Activated CD8-positive, alpha-beta memory T cell treated with anti-CD3 and anti-CD28 coated beads for 48 hours (primary cell): Measurements from ENCODE around the gene CISTR.
"Not testable (repeated sequence)": the region's sequence is repeated elsewhere in the genome, so short reads cannot be mapped to it uniquely, and the experiment has no call there.

ENCODE experiments used
- DNase-seq, 3 experiments: peaks; one replicate each; pipeline ENCODE4 v3.0.0-alpha.2; 2020; ENCODE audit warnings: low read depth in 2 of 3, low spot score in 2 of 3

CISTR gene

GRCh38 chr12:53751336-53752191 is at the start of gene CISTR:
TSS of gene CISTR (minus strand) at chr12:53751979.
- no peak for DNase-seq

DNA sequence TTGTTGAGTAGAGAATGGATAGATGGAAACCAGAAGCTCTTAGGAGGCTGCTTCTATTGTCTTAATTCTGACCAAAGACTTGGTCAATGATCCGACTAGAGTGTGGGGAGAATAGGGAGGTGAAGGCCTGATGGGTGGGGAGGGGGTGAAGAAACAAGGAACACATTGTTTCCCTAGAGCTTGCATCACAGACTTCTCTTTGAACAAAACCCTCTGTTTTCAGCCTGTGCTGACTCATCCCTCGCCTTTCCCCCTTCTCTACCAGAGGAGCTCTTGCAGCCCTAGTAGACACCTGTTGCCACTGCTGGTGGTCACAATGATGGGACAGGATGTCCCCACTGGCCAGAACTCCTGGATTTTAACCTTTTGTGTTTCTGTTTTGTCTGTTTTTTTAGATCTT is 46.8 kb upstream of the CISTR start:
- DNase-seq, result no peak

DNA sequence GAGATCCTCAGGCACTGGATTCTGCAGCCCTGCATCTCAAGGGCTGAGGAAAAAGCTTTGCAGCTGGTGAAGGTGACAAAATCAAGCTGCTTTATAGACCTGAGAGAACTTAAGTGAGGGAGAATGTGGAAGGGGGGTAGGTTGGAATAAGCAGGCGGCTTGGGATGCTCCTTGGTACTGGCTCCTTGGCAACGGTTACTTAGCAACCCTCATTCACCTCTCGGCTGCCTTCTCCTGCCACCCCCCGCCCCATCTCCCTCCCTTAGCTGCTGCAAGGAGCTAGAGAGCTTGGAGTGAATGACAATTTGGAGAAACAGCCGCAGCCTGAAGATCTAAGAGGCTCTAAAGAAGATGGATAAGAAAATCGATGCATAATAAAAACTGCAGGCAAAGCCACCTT is 44.1 kb upstream of the CISTR start:
- DNase-seq, result no peak

DNA sequence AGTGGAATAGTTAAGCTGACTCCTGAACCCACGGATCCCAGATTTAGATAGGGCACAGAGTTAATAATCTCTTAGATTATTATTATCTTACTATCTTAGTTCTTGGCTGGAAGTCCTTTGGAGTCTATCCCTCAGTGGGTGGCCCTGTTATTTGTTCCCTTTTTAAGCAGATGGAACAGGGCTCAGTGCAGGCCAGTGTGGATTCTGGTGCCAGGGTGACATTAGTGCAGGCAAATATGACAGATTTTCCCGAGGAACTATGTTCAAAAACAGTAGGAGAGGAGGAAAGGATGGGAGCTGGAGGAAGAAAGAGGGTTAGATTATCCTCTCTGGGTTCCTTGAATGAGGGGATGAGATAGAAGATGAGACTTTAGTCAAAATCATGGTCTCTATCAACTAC is 41.4 kb upstream of the CISTR start:
- no peak for DNase-seq

DNA sequence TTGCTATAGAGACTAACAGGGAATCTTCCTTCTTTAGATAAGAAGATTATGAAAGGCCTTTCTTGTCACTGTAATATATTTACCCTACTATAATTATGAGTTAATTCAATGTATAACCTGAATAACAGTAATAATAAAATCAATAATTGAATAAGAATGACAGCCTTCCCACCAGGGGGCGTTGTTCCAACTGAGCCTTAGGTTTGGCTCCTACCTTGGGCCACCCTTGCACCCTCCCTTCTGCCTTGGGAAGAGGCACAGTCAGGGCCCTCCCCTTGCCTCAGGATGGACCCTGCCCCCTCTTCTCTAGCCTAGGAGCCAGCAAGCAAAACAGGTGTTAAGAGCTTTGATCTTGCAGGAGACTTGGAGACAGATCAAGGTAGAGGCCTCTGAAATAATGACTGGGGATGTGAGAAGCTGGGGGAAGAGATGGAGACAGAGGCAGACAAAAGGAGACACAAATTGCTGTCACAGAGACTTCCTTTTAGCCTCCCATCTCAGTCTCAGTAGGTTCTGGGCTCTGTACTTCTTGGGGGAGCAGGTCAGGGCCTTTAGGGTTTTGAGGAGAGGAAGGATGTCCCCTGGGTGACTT is 40.1 kb upstream of the CISTR start:
- peak in 1 of 3 experiments; percentile 6 for DNase-seq

DNA sequence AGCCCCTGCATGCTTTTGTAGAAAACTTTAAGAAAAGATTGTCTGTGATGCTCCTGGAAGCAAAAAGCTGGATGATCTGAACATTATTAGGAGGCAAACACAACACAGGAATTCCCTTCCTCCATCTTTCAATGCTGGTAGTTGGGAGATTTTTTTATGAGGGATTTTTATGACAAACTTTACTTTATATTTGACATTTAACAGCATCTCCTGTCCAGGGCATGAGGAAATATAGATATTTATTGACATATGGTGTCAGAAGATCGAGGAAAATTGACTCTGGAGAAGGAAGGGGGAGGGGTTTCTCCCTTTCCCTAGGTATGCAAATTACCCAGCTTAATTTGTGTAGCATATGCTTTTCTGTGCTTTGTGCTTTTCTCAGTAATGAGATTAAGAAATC is 37.8 kb upstream of the CISTR start:
- no peak for DNase-seq

- DNase-seq, result no peak
Measured at GRCh38 chr12:53788892-53789291, 37.1 kb upstream of the CISTR start.

DNA sequence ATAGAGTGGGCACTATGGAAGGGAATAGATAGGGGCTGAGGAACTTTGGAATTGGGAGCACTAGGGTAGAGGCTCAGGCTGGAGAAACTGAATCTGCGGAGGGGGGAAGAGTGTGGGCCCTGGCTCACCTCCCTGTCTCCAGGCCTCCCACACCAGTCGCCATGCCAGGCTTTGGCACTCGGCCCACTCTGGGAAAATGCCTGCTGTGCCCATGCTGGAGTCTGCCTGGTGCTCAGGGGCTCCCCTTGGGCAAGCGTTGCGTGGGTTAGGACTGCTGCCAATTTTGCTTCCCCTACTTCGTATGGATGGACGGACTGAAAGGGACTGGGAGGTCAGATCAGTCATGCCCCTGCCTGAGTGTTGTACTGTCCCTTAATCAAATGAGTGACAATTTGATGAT is 34.6 kb upstream of the CISTR start:
- DNase-seq, result no peak

DNA sequence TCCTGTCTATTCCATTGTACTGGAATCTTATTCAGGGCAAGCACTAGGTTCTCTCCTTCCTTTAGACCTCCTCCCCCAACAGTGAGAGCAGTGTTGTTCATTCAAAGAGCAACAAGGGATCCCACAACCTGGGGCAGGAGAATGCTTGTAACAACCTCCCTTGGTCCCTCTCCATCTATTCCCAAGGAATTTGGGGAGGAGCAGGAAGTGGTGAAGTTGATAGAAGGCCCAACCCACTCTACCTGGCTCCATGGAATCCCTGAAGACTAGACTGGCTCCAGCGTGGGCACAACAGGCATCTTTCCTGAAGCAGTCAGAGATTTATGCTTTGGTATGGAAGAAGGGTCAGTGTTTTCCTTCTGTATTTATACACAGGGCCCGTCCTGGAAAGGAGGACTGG is 33.4 kb upstream of the CISTR start:
- no peak for DNase-seq

- no peak for DNase-seq
Measured at GRCh38 chr12:53782093-53782703, 30.4 kb upstream of the CISTR start.

DNA sequence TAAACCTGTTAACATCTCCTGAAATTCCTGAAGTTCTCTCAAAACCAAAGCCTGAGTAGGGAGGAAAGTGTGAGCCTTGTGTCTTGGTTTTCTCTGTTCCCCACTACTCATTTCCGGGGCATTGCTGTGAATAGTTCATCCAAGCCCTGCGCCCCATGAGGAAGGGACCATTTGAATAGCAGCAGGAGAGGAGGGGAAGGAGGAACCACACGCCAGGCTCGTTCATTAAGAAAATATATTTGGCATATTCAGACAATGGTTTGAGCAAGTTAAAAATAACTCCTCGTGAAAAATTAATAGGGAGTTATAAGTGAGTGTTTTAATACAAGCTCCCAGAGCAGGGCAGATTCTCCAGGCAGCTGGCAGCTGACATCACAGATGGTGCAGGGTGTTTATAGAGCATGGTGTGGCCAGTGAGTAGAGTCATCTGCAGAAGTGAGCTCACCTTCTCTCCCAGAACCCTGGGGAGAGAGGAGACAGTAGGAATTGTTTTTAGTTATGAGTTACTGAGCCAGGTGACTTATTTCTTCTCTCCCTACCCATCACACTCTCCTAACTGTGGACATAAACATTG is 29.5 kb upstream of the CISTR start:
- DNase-seq, result no peak

DNA sequence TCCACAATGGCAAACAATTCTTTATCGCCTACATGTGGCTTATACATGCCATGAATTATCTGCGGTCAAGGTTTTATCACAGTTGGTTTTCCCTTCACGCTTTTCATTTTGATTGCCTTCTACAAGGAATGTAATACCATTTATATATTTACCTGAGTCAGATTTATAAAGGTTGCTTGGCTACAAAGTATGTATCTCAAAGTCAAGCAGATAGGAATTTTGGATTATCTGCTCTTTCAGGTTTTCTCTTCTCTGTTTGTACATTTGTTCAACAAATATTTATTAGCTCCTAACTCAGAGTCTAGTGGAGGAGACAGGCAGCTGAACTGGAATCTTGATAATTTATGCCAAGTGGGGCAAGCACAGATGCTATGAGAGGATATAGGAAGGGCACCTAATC is 28.5 kb upstream of the CISTR start:
- no peak for DNase-seq

DNA sequence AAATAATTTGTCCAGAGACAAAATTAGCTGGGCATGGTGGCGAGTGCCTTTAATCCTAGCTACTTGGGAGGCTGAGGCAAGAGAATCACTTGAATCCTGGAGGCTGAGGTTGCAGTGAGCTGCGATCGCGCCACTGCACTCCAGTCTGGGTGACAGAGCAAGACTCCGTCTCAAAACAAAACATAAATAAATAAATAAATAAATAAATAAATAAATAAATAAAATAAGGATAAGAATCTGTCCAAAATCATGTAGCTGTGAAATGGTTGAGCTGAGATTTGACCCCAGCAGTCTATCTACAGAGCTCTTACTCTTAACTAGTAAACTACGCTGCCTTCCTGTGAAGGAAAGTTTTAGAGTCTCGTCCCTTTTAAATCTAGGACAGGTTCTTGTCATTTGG is 27.9 kb upstream of the CISTR start:
- not testable (repeated sequence) for DNase-seq

- no peak for DNase-seq
Measured at GRCh38 chr12:53777936-53778644, 26.3 kb upstream of the CISTR start.

DNA sequence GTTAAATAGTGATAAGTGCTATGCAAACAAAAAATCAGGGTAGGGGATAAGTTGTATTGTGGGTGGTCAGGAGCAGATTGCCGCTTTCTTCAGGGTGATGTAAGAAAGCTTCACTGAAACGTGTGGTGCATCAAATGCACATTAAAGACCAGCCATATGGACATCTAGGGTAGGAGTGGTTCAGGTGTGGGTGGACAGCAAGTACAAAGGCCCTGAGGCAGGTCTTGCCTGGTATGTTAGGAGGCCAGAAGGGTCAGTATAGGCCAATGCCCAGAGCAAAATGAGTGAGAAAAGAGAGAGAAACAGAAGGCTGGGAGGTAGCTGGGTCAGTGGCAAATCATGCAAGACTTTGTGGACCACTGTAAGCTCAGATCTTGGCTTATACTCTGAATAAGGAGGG is 25.6 kb upstream of the CISTR start:
- DNase-seq, result no peak

DNA sequence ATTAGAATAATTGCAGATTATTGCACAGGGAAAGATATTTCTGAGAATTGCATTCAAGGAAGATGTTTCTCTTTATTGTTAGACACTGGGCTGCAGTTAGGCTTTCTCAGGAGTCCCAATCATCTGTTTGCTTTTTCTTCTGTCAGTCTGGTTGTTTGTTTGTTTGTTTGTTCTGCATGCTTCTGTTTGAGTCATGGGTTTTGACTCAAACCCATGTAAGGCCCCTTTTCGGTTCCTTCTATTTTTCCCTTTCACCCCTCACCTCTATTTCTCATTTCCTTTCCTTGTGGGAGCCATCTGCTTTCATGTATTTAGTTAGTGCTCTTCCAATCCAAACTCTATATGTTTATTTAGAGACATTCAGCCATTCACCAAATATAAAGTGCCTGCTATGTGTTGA is 25.1 kb upstream of the CISTR start:
- DNase-seq, result no peak

- DNase-seq, result no peak
Measured at GRCh38 chr12:53775478-53776145, 23.8 kb upstream of the CISTR start.

DNA sequence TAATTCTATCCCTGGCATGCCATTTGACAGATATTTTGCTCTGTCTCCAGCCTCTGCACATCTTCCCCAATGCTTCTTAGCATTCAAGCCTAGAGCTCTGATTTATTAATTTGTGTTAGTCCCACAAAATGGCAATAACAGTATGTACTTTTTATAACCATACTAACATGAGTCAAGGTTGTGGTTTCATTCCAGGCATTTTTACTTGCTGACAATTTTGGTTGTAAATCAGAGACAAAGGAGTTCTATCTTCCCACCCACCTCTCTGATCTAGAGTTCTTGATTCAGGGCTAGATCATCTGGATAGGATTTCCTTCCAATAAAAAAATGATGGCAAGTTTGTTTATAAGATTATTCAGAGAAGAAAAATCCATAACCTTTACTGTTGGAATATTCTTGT is 18.5 kb upstream of the CISTR start:
- DNase-seq, result no peak

DNA sequence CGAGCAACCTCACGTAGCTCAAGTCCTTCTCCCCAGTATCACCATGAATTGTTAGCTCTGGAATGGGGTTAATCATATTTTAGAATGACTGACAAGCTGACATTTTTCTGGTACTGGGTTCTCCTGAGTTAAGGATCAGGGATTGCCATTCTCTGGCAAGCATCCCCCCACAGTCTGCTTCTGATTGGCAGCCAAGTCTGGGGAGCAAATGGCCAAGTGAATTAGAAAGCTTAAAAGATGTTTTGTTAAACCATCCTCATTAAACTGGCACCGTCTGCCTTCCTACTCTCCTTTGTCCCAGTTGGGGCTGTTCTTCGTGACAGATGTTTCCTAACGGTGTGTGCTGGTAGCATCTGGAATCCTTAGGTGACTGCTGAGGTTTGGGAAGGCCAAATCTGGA is 17.2 kb upstream of the CISTR start:
- no peak for DNase-seq

DNA sequence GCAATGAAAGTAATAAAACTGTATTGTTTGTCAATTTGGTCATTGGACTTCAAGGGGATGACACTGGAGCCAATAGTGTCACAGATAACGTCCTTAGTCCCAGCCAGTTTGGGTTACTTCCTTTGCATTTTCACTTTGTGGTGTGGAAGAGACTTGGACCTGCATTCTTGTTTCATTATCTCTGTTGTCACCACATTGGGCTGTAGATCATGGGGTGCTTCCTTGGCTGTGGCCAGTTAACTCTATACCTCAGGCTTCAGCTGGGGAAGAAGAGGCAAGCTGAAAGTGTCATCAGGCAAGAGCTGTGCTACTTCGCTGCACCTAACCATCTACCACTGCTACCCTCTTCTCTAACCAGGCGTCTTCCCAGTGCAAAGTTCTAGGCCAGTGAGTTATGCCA is 15.1 kb upstream of the CISTR start:
- DNase-seq, result no peak

DNA sequence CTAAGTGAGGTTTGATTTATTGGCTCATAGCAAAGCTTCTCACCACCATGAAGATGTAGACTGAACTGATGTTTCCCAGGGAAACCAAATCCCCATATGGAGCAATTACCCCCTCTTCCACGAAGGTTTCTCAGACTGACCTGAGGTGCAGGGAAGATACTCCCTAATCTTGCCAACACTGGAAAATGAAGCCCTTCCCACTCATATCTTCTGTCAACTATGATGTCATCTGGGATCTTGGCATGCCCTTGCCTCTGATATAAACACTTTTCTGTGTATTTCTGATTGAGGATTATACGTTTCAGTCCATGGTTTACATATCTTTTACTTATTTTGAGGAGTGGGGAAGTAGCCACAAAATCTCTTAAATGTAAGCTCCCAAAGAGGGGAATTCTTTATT is 14.1 kb upstream of the CISTR start:
- no peak for DNase-seq
